NCI-H146 (cell line): ENCODE results near the gene SRMS.

Experiments
- DNase-seq: peaks from one replicate; lab custom pipeline; 2025; lab: John Stamatoyannopoulos, UW

SRMS gene

DNA sequence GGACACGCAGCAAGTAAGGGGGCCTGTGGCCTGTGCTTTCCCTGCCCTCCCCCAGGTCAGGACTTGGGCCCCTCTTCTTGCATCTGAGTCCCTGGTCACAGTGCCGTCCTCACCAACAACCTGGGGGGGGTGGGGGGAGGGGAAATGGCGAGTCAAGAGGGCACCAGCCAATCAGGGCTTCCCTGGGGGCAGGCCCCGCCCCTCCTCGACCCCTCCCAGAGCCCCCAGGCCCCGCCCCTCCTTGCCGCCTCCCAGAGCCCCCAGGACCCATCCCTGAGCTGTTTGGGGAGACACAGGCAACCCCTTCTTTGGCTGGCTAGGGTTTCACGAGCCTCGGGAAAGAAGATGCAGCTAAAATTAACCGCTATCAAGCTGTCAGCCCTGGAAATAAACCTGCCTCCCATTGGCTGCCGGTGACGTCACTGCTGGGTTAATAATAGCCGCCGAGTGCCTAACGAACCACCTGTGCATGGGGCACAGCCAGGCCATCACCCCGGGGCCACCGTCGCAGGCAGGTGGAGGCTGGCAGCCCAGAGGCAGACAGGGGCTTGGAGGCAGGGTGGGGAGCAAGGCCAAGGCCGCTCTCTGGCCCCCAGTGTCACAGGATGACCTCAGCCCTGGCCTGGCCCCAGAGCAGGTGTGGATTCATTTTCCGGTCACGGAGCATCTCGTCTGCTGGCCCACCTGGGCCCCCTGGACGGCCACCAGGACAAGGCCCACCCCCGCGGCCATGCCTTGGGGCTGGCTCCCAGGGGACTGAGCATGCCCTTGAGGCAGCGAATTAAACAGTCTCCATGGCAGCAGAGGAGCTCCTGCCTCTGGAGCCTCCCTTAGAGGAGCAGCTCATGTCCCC is 45.5 kb downstream of the SRMS start:
- peak; percentile 98 for DNase-seq

DNA sequence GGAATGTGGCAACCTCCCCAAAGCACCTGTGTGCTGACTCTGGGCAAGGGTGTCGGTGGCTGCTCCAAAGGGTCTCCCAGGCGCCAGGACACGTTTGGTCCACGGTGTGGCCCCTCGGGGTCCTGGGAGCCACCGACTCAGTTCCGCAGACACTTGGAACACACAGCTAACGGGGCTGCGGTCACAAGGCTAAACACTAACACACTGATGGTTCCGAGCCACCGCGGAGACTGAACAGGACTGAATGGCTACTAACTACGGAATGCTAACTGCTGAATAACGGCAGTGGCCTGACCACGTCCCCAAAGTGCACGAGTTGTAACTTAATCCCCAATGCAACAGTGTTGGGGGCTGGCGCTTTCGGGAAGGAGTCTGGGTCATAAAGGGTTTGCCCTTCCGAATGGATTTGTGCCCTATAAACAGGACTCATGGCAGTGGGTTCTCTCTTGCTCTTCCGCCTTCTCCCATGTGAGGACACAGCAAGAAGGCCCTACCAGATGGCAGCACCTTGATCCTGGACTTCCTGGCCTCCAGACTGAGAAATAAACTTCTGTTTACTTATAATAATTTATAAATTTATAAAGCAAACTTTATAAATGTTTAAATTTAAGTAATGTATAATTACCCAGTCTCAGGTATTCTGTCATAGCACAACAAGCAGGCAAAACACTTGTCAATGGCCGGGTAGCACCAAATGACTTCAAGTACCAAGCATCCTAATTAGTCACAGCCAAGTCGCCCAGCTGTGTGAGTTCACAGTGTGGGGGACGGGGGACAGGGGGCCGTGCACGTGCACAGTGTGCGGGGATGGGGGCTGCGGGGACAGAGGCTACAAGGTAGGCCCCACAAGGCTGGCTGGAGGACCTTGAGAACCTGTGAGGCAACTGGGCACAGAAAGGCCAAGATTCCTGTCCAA is 46.4 kb downstream of the SRMS start:
- DNase-seq = no peak

DNA sequence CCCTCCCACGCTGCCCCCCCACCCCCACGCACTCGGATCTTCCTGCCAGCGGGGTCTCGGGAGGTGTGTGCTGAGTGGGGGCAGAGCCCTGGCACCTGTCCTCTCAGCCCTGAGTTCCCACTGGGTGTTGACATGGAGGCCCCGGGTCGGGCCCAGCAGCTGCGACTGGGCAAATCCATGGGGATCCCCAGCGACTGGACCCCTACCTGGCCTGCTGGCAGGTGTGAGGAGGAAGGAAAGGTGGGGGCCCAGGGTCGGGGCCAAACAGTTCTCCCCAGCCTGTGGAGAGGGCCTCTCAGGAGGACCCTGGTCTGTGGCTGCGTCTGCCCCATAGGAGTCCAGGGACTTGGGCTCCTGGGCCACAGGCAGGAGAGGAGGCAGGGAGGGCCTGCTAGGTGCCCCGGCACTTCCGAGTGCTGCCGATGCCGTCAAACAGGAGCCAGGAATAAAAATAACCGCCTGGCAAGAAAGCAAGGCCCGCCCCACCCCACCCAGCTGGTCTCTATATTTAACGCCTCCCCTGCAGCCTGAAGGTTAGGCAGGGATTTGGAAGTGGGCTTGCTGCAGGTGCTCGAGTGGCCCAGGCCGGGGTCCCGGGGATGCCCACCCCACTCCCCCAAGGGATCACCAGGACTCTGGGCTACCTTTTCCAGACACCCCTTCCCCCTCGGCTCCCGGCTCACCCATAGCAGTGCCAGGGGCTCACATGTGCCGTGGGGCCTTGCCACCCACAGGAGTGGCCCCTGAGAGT is 47.2 kb downstream of the SRMS start:
- no peak for DNase-seq

DNA sequence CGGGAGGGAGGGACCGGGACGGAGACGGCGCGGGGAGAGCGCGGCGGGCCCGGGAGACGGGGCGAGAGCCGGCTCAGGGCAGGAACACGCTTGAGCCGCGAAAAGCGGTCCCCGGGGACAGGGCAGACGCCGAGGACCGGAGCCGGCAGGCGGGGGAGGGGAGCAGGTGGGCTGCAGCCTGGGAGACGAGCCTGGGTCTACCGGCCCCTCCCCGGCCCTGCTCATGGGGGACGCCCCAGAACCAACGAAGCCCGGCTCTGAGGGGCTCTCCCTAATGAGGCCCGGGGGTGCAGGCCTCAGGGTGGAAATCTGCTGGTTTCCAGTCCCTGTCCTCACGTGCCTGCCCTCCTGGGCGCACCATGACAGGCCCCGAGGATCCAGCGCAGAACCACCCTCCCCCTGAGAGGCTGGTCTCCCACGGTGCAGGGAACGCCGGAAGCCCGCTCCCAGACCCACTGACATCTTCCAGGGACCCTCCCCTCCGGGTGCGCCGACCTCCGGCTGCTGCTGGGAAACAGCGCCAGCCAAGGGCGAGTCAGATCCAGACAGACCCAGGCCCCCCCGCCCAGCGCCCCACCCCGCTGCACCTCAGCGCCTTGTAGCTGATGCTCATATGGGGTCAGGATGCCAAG is 48.1 kb downstream of the SRMS start:
- peak; percentile 70 for DNase-seq

DNA sequence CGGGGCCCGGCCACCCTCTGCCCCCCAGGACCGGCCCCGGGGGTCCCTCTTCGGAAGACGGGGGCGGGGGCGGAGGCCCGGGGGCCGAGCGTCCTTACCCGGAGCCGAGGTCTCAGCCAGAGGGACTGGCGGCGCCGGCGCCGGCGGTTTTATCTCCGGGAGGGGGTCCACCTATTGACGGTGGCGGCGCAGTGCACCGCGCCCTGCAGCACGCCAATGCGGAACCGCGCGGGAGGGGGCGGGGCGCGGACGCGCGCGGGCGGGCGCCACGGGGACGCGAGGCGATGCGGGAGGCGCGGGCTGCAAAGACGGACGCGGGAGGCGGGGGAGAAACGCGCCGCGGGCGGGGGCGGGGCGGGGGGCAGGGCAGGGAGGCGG is 48.6 kb downstream of the SRMS start, which contains the start of gene EEF1A2:
Gene EEF1A2 (minus strand): TSS at position 124 of the 378 bp plus-strand sequence. CDS start 1,320 bp downstream, outside the sequence.
- DNase-seq = peak; percentile 70

DNA sequence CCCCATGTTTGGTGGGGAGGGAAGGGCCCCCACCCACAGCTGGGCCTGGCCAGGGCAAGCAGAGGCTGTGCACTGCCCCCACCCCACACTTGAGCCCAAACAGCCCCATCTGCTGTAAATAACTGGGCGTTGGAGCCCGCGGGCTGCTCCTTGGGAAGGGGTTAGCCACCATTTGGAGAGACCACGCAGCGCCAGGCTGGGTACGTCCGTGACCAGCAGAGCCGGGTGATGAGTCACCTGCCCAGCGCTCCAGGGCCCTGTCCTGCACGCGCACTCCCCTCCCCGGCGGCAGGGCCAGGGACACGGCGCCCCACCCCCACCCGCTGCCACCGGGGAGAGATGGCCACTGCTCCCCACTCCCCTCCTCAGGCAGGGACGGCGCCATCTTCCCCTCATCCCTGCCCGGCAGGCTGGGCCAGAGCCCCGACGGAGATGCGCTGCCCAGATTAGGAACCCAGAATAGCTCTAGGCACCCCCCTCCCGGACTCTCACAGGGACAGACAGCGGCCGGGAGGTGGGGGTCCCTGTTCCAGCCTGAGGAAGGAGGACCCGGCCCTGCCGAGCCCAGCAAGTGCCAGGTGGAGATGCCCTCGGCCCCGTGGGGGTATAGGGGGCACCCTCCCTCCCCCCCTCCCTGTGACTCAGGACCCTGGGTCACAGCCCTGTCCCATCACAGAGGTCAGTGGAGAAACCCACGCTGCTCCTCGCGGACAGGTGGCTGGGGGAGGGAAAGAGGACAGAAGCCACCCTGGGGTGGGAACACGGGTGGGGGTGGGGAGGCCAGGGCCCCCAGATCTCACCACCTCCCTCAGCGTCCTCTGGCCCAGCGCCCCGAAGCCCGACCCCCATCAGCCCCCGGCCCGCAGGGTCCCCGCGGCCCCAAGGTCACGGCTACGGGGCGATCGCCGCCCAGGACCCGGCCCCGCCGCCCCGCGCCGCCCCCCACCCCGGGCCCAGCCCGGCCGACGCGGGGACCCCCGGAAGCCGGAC is 49.3 kb downstream of the SRMS start:
- DNase-seq = peak; percentile 65

DNA sequence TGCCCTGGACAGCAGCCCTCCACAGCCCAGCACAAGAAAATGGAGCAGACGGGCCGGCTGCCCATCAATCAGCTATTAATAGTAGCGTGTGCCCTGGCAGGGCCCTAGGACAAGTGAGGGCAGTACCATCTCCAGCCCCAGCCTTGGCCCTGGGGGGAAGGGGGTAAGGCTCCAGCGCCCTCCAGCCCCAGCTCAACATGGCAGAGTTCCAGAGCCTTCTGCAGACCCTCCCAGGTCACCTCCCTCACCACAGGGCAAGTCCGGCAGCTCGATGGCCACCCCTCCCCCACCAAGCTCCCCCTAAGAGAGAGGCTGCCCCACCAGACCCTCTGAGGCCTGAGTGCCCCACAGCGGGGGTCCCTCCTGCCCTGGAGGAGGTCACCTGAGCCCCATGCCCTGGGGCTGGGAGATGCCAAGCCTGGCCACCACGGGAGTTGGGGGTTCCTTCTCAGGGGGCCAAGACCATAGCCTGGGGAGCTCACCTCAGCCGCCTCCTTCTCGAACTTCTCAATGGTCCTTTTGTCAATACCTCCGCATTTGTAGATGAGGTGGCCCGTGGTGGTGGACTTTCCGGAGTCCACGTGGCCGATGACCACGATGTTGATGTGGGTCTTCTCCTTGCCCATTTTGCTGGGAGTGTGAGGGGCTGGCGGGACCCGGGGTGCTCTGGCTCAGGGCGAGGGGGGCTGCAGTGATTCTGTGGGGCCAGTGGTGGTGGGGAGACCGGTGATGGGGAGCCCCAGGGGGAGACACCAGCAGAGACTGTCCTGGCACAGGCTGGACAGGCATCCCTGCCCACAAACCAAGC is 50.2 kb downstream of the SRMS start:
- no peak for DNase-seq

DNA sequence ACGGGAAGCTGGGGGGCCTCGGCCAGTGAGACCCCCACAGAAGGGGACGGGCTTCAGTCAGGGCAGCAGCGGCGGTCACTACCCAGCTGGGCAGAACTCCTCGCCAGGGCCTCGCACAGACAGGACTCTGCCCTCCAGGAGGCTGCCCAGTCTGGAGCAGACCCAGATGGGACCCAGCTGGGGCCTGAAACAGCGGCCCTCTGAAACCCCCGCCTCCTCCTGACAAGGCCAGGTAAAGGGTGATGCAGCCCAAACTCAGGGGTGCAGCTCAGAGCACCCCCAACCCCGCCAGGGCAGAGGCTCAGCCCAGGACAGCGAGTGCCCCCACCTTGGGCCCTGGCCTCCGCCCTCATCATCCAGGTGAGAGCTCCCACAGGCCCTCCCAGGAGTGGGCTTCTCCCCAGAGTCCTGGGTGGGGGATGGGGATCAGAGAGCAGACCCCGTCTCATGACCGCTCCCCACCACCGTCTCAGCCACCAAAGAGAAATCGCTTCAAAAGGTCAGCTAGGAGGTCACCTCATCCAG is 50.9 kb downstream of the SRMS start:
- DNase-seq = no peak

DNA sequence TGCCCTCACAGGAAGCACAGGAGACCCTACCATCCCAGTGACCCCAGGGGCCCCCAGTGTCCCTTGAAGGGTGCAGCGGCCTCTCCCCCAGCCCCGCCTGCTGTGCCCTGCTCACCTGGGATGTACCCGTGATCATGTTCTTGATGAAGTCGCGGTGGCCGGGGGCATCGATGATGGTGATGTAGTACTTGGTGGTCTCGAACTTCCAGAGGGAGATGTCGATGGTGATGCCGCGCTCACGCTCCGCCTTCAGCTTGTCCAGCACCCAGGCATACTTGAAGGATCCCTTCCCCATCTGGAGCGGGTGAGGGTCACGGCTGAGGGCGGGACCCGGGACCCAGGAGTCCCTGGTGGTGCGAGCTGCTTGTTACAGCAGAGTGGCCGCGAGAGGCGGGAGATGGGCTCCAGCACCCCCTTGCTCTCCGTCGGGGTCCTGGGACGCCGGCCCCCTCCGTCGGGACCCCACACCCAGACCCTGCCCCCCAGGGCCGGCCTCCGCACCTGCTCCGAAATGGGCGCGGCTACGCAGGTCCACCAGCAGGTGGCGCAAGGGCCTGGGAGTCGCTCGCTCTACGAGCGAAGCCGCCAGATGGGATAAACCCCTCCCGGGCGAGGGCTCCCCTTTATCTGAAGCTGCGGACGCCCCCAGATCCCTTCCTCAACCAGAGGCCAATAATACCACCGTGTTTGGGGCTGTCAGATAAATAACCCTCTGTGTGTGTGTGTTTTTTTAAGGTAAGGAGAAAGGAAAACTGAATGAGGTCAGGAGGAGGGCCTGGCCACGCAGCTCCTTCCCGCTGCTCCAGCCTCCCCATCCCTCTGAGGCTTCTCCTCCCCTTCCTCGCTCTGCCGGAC is 51.6 kb downstream of the SRMS start:
- peak; percentile 37 for DNase-seq

DNA sequence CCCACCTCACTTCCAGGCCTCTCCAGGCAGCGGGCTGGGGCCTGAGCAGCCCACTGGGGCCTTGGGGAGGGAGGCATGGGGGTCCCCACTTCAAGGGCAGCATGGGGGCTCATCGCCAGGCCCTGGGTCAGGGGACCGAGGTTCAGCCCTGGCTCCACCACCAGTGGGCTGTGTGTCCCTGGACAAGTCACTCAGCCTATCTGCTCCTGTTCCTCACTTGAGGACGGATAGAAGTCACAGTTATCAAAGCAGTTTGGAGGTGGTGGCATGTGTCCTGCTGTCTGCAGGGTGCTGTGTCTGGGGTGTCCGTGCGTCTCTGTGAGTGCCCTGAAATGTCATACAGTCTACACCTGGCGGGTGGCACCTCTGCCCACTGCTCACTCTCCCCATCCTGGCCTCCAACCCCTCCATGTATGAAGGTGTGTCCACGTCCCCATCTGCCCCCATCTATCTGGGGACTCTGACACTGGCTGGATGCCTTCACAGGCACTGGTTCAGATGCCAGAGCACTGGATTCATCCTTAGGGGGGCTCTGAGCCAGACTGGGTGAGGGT is 52.3 kb downstream of the SRMS start:
- no peak for DNase-seq

DNA sequence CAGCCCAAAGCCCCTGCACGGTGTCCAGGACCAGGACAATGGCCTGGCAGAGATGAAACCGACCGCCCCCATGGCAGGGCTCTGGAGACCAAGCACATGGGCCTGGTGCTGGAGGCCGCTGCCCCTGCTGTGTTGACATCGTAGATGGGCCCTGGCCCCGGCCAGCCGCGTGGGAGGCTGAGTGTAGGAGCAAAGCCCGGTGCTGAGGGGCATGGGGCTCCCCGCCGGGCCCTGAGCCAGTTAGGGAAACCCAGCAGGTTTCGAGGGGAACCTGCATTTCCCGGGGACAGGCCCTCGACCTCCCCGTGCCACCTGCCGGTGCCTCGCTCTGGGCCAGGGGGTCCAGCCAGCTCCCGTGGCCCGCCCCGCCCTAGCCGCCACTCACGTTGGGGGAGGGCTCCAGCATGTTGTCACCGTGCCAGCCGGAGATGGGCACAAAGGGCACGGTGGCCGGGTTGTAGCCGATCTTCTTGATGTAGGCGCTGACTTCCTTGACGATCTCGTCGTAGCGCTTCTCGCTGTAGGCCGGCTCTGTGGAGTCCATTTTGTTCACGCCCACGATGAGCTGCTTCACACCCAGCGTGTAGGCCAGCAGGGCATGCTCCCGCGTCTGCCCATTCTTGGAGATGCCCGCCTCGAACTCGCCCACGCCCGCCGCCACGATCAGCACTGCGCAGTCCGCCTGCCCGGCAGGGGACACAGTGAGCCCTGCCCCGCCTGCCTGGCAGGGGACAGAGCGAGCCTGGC is 53.0 kb downstream of the SRMS start:
- DNase-seq = no peak

DNA sequence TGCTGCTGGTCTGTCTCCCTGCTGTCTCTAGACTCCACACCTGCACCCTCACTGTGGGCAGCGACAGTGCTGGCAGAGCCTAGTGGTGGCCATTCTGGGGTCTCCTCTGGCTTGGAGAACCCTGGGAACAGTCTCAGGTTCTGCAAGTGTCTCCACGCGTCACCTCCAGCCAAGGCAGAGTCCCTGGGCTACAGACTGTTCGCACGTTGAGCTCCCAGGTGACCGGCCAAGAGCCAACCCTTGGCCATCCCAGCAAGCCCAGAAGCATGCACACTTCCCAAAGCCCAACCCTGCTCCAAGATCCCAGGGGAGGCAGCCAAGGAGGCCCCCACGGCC is 53.5 kb downstream of the SRMS start:
- DNase-seq = no peak

DNA sequence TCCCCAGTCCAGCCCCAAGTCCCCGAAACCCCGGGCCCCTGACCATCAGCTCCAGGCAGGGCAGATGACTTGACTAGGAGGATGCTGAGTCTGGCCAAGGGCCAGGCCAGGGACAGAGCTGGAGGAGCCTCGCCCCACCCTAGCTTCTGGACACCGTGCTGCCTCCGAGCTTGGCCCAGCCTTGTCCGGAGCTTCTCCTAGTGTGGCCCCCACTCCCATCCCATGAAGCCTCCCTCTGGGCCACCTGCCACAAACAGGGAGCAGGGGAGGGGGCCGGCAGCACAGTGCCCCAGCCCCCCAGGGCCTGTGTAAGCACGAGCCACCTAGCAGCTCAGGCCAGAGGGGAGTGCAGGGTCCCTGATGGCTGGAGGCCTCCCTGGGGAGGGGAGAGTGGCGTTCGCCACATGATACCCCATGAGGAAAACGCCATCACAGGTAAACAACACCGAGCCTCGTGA is 54.0 kb downstream of the SRMS start:
- DNase-seq = no peak

DNA sequence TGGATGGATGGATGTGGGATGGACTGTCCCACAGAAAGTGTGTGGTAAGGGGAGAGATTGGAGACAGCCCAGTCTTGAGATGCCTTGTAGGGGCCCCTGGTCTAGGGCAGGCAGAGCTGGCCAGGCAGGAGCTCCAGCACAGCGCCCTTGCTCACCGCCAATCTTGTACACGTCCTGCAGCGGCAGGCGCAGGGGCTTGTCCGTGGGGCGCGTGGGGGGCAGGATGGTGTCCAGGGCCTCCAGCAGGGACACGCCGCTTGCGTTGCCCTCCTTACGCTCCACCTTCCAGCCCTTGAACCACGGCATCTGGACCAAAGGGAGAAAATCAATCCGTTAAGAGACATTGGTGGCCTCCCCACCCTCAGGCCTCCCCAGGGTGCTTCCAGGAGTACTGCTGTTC is 54.6 kb downstream of the SRMS start:
- no peak for DNase-seq

DNA sequence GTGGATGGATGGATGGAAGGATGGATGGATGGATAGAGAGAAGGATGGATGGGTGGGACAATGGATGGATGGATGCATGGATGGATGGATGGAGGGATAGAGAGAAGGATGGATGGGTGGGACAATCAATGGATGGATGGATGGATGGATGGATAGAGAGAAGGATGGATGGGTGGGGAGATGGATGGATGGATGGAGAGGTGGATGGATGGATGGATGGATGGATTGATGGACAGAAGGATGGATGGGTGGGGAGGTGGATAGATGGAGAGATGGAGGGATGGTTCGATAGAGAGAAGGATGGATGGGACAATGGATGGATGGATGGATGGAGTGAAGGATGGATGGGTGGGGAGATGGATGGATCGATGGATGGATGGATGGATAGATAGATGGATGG is 55.0 kb downstream of the SRMS start:
- no peak for DNase-seq

DNA sequence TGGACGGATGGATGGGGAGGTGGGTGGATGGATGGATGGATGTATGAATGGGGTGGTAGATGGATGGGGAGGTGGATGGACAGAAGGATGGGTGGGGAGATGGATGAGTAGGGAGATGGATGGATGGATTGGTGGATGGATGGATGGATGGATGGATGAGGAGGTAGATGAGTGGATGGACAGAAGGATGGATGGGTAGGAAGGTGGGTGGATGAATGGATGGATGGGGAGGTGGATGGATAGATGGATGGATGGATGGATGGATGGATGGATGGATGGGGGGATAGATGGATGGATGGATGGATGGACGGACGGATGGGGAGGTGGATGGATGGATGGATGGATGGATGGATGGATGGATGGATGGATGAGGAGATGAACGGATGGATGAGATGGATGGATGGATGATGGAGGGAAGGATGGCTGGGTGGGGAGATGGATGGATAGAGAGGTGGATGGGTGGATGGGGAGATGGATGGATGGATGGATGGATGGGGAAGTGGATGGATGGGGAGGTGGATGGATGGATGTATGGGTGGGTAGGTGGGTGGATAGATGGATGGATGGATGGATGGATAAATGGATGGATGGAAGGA is 55.8 kb downstream of the SRMS start:
- no peak for DNase-seq

DNA sequence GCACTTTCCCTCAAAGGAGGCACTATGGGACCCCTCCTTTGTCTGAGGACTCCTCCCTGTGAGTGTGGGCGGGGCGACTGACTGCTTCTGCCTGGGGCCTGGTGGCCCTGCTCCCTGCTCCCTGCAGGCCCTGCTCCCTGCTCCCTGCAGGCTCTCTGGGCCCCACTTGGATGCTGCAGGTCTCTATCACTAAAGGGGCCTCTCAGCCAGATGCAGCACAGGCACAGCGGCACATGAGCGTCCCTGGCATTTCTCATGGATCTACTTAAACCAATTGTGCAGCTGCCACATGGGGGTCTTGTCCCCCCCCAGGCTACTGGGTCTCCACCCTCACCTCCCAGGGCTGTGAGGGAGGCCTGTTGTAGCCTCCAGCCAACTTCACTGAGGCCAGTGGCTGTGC is 56.5 kb downstream of the SRMS start:
- DNase-seq = no peak
